ENCODE measurements around the gene SYT14.

DNA sequence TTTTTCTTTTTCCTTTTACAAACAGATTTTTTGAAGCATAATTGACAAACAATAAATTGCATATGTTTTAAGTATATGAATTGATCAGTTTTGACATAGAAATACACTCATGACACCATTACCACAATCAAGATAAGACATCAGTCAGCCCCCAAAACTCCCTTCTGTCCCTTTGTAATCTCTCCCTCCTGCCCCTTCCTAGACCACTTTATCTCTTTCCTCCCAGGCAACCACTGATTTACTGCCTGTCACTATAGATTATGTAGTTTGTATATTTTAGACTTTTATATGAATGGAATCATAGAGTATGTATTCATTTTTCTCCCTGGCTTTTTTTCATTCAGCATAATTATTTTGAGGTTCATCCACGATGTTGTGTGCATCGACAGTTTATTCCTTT lies 6.9 kb upstream of the SYT14 start:
- TF ChIP-seq, protein P1, sequence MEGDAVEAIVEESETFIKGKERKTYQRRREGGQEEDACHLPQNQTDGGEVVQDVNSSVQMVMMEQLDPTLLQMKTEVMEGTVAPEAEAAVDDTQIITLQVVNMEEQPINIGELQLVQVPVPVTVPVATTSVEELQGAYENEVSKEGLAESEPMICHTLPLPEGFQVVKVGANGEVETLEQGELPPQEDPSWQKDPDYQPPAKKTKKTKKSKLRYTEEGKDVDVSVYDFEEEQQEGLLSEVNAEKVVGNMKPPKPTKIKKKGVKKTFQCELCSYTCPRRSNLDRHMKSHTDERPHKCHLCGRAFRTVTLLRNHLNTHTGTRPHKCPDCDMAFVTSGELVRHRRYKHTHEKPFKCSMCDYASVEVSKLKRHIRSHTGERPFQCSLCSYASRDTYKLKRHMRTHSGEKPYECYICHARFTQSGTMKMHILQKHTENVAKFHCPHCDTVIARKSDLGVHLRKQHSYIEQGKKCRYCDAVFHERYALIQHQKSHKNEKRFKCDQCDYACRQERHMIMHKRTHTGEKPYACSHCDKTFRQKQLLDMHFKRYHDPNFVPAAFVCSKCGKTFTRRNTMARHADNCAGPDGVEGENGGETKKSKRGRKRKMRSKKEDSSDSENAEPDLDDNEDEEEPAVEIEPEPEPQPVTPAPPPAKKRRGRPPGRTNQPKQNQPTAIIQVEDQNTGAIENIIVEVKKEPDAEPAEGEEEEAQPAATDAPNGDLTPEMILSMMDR (optimal IDR thresholded peaks at IDR 0.05 in 1 of 3, IDR thresholded peaks at IDR 0.05 in 1 of 3, conservative IDR thresholded peaks at IDR 0.05 in 1 of 3; ENCODE audit: extremely low read depth in 1 of 3, insufficient read depth in 2 of 3, low read length in 3 of 3): no peak
- TF ChIP-seq EZH2 (IDR thresholded peaks at IDR 0.05; ENCODE audit: low read length): no peak
